Lung (tissue), 12 donors: Measurements from ENCODE around the gene DDX10. TPM values are rescaled to one million over a fixed set of nuclear protein-coding genes. Genes with fewer than 3 reads are reported as not detected.

Experiments used
- ATAC-seq: fragments of 200-7000 bp; cut with Tn5 transposase; one replicate; pipeline ENCODE4 v1.9.1; 2020; ENCODE audit warnings: moderate number of reproducible peaks; ENCODE audit not compliant: insufficient read depth, low FRiP score
- DNase-seq, 3 donors: peaks; one replicate each; pipeline ENCODE4 v3.0.0-alpha.2; 2013 to 2017
- H3K27ac ChIP-seq, 2 donors: one replicate each; pipeline ENCODE4 v1.5.1; 2013; ENCODE audit warnings: mild to moderate bottlenecking in 2 of 2, moderate library complexity in 2 of 2, control low read depth in 1 of 2, inconsistent platforms in 1 of 2, low read depth in 1 of 2, low read length in 1 of 2
- H3K27me3 ChIP-seq, 3 donors: one replicate each; pipeline ENCODE4 v1.5.1; 2013; ENCODE audit warnings: low read length in 2 of 3; ENCODE audit not compliant: control insufficient read depth in 3 of 3, insufficient read depth in 3 of 3
- H3K36me3 ChIP-seq, 4 donors: one replicate each; pipeline ENCODE4 v1.5.1; 2013; ENCODE audit warnings: low read length in 4 of 4, mild to moderate bottlenecking in 1 of 4, moderate library complexity in 1 of 4; ENCODE audit not compliant: control insufficient read depth in 4 of 4, insufficient read depth in 4 of 4
- H3K4me1 ChIP-seq, 5 donors: one replicate each; pipeline ENCODE4 v1.5.1; 2013; ENCODE audit warnings: low read length in 5 of 5, mild to moderate bottlenecking in 2 of 5, moderate library complexity in 1 of 5; ENCODE audit not compliant: control insufficient read depth in 5 of 5, insufficient read depth in 5 of 5
- H3K4me3 ChIP-seq: one replicate; pipeline ENCODE4 v1.5.1; 2013; ENCODE audit warnings: mild to moderate bottlenecking, control low read depth, moderate library complexity
- H3K9ac ChIP-seq, 2 donors: one replicate each; pipeline ENCODE4 v1.5.1; 2013; ENCODE audit warnings: low read length in 2 of 2, control low read depth in 1 of 2; ENCODE audit not compliant: insufficient read depth in 1 of 2
- H3K9me3 ChIP-seq, 4 donors: one replicate each; pipeline ENCODE4 v1.5.1; 2013; ENCODE audit warnings: low read length in 3 of 4, mild to moderate bottlenecking in 1 of 4, moderate library complexity in 1 of 4; ENCODE audit not compliant: control insufficient read depth in 4 of 4, insufficient read depth in 3 of 4
- WGBS, 2 donors: extraction: QIAGEN DNeasy Blood & Tissue Kit; methylation state at CpG; one replicate each; pipeline ENCODE4 v1.1.7; 2013; 5-methylcytosine and 5-hydroxymethylcytosine counted together
- polyA plus RNA-seq, 2 donors: library from polyadenylated mRNA; stranded (reverse); fragments of 200-250 nt; gene quantifications; one replicate each; pipeline ENCODE4 v1.2.1, GENCODE V29; 2013
- total RNA-seq, 2 donors: library from RNA; depleted of rRNA in 1 of 2; stranded (reverse); fragments of >200 nt in 1 of 2; gene quantifications; one replicate each; pipeline ENCODE4 v1.2.1, GENCODE V29; 2014 to 2021
- TF ChIP-seq, protein P1 (sequence below): IDR thresholded peaks from 2 replicates; pipeline ENCODE4 v1.5.1; 2012; ENCODE audit warnings: mild to moderate bottlenecking; ENCODE audit errors: control extremely low read depth, extremely low read depth
- donor health status: control.
- donor health status: control.
- donor health status: Bipolar disorder and iron deficiency.
- donor health status: healthy.
- donor health status: DM: yes; HTN: yes; CAD: no.

Gene DDX10
- total and polyA plus RNA-seq, 4 donors = 13.9 to 30.5 (median 18.8) TPM

DNA sequence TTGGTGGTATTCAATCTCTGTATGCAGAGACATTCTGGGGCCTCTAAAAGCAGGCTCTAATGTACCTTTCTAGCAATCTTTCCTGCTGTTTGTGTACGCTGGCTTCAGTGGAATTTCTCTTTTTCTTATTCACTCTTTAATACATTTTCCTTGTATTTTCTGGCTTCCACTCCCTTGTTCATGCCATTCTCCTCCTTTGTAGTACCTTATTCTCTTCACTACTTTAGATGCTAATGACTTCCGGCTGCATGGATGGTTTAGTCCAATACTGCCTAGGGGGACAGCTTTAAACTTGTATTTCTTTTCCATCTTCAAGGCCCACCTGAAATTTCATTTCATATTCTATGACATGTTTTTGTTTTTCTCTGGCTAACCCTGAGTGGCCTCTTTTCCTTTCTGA, 40.2 kb downstream of the DDX10 start:
- WGBS, 2 donors = 97 to 98% methylated on average over 2 of the region's 2 CpGs
- DNase-seq (no peak), ATAC-seq (no peak)
- TF ChIP-seq, protein P1, sequence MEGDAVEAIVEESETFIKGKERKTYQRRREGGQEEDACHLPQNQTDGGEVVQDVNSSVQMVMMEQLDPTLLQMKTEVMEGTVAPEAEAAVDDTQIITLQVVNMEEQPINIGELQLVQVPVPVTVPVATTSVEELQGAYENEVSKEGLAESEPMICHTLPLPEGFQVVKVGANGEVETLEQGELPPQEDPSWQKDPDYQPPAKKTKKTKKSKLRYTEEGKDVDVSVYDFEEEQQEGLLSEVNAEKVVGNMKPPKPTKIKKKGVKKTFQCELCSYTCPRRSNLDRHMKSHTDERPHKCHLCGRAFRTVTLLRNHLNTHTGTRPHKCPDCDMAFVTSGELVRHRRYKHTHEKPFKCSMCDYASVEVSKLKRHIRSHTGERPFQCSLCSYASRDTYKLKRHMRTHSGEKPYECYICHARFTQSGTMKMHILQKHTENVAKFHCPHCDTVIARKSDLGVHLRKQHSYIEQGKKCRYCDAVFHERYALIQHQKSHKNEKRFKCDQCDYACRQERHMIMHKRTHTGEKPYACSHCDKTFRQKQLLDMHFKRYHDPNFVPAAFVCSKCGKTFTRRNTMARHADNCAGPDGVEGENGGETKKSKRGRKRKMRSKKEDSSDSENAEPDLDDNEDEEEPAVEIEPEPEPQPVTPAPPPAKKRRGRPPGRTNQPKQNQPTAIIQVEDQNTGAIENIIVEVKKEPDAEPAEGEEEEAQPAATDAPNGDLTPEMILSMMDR = no peak
- Histone ChIP-seq H3K4me1 (no peaks in the 10 kb centered on the region), H3K9ac (no peak overlapping the region), H3K36me3 (peaks cover 2 to 24% (median 20%) of the 10 kb centered on the region in 4 donors), H3K27ac (no peak overlapping the region), H3K4me3 (no peak overlapping the region), H3K9me3 (peaks cover 0 to 10% (median 3%) of the 10 kb centered on the region in 4 donors), H3K27me3 (peaks cover 0 to 2% (median 0%) of the 10 kb centered on the region in 3 donors)

DNA sequence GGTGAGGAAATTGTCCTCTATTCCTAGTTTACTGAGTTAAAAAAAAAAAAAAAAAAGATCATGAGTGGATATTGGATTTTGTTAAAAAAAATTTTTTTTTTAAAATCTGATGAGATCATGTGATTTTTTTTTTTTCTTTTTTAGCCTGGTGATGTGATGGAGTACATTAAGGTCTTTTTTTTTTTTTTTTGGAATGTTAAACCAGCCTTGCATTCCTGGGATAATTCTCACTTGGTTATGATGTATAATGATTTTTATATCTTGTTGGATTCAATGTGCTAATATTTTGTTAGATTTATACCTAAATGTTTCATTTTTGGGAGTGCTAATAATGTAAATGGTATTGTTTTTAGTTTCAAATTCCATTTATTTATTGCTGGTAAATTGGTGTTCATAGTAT, 43.3 kb downstream of the DDX10 start:
- no peak overlapping the region for H3K9ac ChIP-seq
- no peak overlapping the region for H3K27ac ChIP-seq
- no peaks in the 10 kb centered on the region for H3K4me1 ChIP-seq
- H3K36me3 ChIP-seq = peaks cover 5 to 34% (median 20%) of the 10 kb centered on the region in 4 donors
- no peak for ATAC-seq
- no peak for DNase-seq
- H3K27me3 ChIP-seq = no peaks in the 10 kb centered on the region
- TF ChIP-seq, protein P1 = no peak
- H3K9me3 ChIP-seq = peaks cover 0 to 10% (median 5%) of the 10 kb centered on the region in 4 donors
- H3K4me3 ChIP-seq = no peak overlapping the region

- TF ChIP-seq, protein P1 = no peak
- Histone ChIP-seq H3K9ac (no peak overlapping the region), H3K36me3 (peaks cover 5 to 31% (median 18%) of the 10 kb centered on the region in 4 donors), H3K4me3 (no peak overlapping the region), H3K27me3 (no peaks in the 10 kb centered on the region), H3K4me1 (no peaks in the 10 kb centered on the region), H3K9me3 (peaks cover 0 to 10% (median 5%) of the 10 kb centered on the region in 4 donors), H3K27ac (no peak overlapping the region)
- no peak for DNase-seq
- ATAC-seq = no peak
Measured at GRCh38 chr11:108709741-108710140, 44.9 kb downstream of the DDX10 start.

- H3K27ac ChIP-seq = no peak overlapping the region
- no peak overlapping the region for H3K9ac ChIP-seq
- no peak for DNase-seq
- H3K36me3 ChIP-seq = peaks cover 6 to 19% (median 13%) of the 10 kb centered on the region in 4 donors
- no peak overlapping the region for H3K4me3 ChIP-seq
- H3K9me3 ChIP-seq = peaks cover 0 to 6% (median 5%) of the 10 kb centered on the region in 4 donors
- H3K4me1 ChIP-seq = no peaks in the 10 kb centered on the region
- ATAC-seq = no peak
- no peaks in the 10 kb centered on the region for H3K27me3 ChIP-seq
- TF ChIP-seq, protein P1 = no peak
- 95 to 97% methylated on average over 4 of the region's 4 CpGs for WGBS, 2 donors
Measured at GRCh38 chr11:108713076-108713790, 48.4 kb downstream of the DDX10 start.
